ENCODE data around the gene SLC1A1.

DNA sequence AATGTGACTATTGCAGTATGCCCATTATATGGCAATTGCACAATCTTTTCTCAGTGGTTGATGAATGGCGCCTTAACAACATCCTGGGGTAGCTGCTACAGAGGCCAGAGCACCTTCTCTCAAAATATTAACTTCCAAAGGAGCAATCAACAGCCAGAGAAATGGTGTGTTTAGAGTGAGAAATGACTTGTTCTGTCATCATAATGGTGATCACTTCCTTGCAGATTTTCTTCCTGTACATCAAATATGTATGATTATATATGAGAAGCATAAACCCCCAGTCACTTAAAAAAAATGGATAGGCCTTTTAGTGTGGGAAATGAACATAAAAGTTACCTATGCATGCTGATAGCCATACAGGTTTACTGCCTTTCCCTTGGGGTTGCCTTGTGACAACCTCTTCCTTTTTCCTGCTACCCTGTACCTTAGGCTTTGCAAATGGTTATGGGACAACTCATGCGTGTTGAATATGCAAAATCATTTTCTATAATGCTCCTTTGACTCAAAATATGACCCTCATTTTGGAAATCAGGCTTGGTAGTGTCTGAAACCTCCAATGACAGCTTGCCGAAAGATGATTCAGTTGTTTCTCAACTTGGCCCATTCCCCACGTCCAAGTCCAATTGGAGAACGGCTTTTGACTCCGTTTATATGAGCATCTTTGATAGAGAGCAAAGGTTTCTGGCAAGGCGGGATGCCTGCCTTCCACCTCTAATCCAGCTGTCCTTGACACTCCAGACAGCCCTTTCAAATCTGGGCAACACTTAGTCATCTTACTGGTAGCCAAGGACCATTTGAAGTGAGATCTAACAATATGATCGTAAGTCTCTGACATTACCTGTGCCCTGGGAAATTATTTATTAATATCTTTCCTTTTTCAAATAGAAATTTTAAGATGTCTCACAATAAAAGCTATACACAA, 69.3 kb downstream of the SLC1A1 start:
- TF ChIP-seq, protein P1, sequence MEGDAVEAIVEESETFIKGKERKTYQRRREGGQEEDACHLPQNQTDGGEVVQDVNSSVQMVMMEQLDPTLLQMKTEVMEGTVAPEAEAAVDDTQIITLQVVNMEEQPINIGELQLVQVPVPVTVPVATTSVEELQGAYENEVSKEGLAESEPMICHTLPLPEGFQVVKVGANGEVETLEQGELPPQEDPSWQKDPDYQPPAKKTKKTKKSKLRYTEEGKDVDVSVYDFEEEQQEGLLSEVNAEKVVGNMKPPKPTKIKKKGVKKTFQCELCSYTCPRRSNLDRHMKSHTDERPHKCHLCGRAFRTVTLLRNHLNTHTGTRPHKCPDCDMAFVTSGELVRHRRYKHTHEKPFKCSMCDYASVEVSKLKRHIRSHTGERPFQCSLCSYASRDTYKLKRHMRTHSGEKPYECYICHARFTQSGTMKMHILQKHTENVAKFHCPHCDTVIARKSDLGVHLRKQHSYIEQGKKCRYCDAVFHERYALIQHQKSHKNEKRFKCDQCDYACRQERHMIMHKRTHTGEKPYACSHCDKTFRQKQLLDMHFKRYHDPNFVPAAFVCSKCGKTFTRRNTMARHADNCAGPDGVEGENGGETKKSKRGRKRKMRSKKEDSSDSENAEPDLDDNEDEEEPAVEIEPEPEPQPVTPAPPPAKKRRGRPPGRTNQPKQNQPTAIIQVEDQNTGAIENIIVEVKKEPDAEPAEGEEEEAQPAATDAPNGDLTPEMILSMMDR (IDR thresholded peaks at IDR 0.05): no peak
- TF ChIP-seq POLR2A (IDR thresholded peaks at IDR 0.05): no peak

All from uterus (tissue), 2 donors.